GM21786 (cell line): Measurements from ENCODE around the gene RDH5.
A peak's percentile ranks its signal among the peaks of the same experiment; 100 is the strongest.

ENCODE experiments used
- ATAC-seq: cut with Tn5 transposase; IDR thresholded peaks from one replicate; pipeline ENCODE4 v1.9.1; 2021; ENCODE audit not compliant: unreplicated experiment

RDH5 gene

DNA sequence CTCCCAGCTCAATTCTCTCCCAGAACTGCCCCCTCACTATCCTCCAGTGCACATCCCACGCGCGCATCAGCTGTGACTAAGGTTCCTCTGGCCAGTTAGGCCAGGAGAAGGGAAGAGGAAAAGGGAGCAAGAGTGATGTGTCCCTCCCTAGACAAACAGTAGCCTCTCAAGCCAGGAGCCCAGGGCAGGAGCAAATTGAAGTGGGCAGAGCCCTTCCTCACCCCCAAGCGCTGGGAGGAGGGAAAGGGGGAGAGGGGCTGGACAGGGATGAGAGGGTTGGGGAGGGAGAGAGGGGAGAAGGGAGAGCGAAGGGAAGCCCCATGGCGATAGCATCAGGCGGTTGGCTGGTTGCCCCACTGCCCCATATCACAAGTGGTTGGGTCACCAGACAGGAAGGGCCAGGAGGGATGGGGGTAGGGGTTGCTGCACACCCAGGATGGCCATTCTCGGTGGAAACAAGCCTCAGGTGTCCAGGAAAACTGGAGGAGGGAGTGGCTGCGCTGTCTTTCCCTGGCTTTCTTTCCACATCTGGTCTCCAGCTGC, 7.5 kb downstream of the RDH5 start:
- ATAC-seq, result no peak

DNA sequence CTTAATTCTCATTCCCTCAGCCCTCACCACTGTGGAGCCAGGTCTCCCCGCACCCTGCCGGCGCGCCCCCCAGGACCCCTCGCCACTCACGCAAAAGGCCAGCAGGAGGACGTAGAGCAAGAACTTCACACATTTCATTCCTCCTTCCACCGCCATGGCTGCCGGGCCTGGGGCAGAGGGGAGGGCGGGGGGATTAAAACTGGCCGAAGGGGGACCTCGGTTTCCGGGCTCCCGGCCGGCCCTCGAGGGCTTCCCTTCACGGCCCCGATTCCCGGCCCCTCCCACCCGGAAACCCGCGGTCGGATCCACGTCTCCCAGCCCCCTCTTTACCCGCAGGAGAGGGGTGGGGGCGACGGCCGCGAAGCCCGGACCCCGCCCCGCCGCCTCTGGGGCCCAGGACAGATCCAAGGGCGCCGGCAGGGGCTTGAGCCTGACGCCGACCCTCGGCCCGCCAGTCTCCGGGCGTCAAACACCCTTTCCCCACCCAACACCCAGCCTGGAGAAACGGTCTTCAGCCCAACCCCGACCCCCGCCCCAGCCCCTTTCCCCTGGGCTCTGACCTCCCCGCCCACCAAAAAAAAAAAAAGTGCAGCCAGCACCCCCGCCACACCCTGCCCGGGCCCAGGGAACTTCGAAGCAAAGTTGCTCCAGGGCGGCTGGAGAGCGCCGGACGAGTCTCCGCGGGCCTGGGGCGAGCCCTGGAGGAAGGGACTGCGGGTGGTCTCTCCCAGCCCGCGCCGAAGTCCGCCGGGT, 8.2 kb downstream of the RDH5 start:
- peak; percentile 20 for ATAC-seq

DNA sequence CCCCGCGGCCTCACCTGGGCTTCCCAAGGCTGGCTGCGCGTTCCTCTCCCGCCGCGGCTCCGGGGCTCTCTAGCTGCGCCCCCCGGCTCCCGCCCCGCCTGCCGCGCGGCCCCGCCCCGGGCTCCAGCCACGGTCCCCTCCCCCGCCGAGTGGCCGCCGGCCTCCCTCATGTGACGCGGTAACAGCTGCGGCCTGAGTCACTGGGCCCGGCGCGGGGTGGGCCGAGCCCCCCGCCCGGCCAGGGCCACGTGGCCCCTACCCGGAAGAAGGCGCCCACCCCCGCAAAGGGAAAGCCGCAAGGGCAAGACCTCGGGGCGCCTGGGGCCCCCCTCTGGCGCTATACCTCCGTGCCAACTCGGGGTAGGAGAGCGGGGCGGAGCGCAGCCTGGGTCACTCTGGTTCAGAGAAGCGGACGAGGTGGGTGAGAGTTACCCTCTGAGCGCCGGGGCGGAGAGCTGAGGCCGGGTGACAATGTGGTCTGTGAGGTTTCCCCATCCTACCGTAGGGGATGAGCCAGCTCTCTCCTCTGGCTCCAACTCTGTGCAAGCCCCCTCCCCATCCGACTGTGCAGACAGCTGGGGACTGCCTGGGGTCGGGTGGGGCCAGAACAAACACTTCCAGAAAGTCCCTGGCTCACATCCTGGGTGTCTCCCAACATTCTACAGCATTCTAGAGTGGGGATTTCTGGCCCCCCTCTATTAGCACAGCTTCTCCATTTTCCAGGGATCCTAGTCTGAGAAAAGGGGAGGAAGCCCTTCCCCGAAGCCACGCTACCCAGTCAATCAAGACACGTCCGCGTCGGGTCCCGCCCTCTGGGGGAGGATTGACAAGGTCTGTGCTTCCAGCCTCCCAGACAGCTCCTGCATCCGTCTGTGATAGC, 9.0 kb downstream of the RDH5 start, which contains the start of gene CD63:
CD63 (minus strand) TSS at position 71 of the 880 bp plus-strand sequence. CDS start 668 bp downstream, outside the sequence.
- peak; percentile 59 for ATAC-seq

DNA sequence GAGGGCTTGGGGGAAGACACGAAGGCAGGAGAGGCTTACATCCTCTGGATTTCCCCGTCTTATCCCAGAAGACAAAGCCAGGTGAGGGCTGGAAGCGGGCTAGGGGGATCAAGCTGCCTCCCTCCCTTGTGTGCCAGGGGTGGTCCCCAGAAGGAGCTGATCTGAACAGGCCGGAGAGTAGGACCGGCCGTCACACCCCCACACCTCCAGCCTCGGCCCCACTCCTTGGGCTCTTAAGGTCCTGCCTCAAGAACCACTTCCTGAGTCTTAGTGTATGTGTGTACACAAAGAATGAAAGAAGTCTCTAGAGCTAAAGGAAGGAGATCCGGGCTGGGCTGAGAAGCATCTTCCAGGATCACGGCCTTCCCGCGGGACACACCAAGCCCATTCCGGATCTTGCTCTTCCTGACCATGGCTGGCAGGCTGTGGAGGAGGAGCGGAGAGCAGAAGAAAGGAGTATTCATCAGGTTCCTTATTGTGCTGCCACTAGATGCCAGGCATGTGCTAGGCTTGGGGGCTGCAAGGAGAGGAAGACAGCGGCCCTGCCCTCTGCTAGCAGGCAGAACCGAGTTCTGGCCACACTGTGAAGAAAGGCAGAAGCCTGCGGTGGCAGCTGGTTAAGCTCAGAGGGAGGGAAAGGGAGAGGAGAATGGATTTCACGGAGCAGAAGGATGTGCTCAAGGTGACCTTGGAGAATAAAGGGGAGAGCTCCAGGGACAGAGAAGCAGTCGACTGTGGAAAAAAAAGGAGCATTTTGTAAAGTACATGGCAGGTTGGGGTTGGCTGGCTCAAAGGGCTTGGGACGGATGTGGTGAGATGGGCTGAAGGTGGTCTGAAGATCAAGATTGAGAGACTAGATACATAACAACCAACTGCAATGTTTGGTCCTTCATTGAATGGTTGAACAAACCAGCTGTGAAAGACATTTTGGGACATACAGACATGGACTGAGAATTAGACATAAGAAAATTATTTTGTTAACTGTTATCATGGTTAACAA, 9.9 kb downstream of the RDH5 start:
- peak; percentile 39 for ATAC-seq

DNA sequence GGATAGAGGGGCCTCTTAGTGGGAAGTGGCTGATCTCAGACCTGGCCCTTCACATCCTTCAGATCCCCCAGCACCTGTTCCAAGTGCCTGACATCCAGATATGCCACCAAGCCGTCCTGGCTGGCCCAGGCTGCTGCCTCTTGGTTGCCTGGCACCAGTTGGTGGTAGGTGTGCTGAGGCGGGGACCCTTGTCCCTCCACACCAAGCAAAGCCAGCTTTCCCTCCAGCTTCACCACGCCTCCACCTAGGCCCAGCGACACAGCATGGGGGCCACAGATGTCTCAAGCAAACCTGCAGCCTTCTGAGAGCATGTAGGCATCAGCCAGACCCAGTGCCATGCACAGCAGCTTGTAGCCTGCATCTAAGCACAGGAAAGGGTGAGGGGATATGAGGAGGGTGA, 12.1 kb downstream of the RDH5 start:
- no peak for ATAC-seq

DNA sequence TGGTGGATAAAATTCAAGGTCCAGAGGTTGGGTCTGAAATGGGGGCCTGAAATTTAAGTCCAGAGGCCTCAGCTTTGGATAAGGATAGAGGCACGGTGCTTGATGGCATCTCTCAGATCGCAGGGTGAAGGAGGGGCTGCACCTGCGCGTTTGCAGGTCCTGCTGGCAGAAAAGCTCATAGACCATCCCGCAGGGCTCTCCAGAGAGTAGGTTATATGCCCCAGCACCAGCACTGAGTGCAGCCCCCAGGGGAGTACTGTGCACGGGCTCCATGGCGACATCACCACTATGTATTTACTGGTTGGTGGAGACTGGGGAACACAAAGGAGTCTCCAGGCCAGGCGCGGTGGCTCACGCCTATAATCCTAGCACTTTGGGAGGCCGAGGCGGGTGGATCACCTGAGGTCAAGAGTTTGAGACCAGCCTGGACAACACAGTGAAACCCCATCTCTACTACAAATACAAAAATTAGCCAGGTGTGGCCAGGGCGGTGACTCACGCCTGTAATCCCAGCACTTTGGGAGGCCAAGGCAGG, 12.9 kb downstream of the RDH5 start:
- no peak for ATAC-seq

DNA sequence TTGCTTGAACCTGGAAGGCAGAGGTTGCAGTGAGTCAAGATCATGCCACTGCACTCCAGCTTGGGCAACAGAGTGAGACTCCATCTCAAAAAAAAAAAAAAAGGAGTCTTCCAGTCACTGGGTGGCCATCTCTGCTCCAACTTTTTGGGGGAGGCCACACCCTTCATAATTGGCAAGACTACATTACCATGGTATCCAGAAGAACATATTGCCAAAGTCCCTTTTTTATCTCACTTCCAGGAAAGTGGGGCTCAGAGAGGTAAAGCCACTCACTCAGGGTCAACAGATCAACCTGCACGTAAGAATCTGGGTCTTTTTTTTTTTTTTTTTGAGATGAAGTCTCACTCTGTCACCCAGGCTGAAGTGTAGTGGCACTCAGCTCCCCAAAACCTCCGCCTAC, 13.7 kb downstream of the RDH5 start:
- no peak for ATAC-seq

DNA sequence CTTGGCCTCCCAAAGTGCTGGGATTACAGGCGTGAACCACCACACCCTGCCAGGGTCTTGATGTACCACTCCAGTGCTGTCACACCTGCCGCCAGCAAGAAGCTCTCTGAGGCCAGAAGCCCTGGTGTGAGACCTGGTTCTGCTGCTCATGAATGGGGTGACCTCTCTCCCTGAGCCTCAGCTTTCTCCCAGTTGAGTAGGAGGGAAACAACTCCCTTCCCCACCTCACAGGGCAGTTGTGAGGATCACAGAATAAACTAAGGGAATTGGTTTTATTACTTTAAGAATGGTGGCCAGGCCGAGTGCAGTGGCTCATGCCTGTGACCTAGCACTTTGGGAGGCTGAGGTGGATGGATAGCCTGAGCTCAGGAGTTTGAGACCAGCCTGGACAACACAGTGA, 14.4 kb downstream of the RDH5 start:
- ATAC-seq, result no peak

DNA sequence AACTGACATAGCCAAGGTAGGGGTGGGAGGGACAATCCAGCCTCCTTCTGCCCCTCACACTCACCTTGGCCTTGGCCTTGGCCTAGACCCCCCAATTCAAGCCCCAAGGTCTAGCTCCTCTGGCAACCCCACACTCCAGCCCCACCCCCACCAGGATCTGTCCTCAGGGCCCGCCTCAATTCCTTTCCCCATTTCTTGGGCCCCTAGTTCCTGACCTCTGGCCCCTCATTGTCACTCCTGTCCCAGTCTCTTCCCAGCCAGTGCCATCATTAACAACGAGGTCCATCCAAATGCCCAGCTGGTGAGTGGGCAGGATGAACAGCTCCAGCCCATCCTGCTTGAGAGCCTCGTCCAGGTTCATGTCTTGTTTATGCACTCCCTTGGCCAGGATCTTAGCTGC, 15.9 kb downstream of the RDH5 start:
- no peak for ATAC-seq

DNA sequence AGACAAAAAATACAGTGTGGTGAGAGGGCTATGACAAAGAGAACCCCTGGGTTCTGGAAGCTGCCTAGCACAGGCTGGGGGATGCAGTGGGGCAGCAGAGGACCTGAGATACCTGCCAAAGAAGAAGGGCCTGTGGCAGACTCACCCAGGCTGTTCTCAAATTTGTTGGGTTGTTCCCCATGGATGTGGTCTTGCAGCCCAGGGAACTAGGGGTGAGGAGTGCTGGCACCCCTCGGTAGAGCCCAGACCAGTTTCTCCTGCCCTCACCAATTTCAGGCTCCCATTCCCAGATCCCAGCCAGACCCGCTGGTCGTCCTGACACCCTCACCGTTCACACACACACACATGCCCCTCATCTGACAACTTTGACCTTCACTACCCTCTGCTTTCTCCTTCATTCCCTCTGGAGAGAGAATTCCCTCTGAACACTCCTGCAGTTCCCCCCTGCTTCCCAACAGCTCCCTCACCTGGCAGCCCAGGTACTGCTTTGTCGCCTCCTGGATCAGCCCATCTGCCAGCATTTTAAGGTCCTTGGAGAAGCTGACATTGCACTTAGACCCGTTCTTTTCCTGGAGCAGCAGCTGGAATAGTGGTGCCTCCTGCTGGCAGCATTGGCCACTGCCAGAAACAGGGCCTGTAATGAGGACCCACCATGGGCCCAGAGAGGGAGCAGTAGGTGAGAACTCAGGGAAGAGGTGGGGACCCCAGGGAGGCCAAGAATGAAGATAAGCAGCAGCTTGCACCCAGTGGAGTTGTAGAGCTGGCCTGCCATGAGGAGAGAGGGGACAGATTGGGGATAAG, 16.8 kb downstream of the RDH5 start:
- peak; percentile 36 for ATAC-seq

DNA sequence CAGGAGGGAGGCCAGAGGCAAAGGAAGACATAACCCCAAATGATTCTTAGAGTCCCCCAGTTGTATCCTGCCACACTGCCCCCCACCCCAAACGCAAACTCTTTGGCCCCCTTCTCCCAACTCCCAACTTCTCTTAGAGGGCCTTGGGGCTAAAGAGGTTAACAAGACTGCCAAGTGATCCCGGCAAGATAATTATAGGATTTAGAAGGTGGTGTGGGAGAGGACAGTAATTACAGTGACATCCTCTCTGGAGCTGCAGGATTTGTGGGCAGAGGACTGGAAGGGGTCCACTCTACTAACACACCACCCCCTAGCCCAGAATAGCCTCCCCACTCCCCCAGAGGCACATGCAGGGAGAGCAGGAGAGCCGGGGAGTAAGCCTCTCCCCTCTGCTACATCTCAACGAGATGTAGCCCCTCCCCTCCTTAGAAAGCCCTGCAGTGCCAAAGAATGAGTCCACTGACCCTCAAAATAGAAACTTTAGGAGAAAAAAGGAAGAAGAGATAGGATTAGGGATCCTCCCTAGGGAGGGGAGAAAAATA, 17.5 kb downstream of the RDH5 start:
- ATAC-seq, result peak; percentile 4

DNA sequence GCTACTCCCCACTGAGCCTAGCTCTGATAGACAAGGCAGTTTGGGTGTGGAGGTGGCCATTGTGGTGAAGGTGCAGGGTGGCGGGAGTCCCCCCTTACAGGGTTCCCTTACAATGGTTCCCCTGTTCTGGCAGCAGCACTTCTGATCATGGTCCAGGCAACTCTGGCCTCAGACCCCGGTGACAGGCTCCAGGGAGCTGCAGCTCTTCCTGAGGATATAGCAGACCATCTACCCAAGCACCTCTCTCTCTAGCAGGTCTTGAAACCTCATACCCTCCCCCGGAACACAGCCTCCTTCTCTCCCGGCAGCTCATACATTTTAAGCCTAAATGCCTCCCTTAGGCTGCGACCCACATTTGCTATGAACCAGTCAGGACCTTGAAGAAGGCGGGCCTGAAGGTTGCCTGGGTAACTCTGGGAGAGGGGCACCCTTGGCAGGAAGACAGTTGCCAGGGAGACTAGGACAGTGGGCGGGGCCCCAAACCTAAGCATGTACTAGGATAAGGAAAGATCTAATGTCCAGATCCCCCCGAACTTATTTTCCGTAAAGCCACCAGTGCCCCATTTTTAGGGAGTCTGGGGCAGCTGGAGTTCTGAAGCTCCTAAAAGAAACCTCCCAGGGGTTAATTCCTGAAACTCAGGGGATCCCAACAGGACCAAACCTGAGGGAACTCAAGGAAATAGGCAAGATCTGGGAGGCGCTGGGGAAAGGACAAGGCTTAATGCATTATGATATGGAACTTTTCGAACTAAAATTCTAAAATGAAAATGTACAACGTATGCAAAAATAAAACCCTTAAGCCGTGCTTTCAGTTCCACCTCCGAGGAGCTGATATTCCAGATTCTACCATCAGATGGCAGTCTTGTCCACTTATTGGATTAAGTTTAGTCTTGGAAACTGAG, 18.2 kb downstream of the RDH5 start:
- ATAC-seq, result peak; percentile 83

DNA sequence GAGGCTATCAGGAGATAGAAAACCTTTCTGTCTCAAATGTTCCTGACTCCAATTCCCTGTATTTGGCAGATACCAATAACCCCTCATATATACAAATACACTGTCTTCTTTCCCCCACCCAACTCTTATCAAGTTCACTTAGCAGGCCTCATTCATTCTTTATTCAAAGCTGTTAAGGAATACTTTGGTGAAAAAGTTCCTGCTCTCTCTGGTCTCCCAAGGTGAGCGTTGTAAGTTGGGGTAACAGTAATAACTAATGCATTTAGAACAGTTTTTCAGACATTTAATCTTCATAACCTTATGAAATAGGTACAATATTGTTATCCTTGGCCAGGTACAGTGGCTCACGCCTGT, 18.8 kb downstream of the RDH5 start:
- ATAC-seq, result no peak

DNA sequence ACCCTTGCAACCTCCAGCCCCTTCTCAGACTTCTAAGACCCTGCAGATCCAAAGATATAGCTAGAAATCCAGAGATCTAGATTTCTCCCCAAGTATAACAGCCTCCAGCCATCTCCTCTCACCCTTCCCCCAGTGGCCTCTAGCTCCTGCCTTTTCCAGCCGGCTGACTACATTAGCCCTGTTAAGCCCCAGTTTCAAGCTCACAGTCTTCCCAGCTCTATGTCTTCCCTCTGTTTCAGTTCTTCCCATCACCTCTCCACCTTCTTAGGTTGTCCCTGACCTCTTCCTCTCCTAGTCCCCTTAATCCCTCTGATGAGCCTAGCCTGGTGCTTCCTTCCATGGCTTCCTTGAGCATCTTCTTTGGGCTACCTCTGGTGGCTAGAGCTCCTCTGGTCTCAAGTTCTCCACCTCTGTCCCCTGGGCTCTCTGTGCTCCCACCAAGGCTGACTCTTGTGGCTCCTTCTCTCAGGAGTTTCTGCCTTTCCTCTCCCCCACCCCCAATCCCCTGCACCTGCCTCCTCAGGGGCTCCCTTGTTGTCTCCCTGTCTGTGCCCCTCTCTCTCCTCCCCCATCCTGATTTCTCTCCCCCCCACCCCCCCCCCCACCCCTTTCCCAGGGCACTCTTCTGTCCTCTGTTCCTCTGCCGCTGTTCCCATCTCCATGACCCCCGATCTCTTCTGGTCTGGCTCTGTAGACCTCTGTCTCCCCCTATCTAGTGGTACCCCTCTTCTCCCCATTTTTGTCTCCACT, 21.9 kb downstream of the RDH5 start:
- ATAC-seq, result no peak

DNA sequence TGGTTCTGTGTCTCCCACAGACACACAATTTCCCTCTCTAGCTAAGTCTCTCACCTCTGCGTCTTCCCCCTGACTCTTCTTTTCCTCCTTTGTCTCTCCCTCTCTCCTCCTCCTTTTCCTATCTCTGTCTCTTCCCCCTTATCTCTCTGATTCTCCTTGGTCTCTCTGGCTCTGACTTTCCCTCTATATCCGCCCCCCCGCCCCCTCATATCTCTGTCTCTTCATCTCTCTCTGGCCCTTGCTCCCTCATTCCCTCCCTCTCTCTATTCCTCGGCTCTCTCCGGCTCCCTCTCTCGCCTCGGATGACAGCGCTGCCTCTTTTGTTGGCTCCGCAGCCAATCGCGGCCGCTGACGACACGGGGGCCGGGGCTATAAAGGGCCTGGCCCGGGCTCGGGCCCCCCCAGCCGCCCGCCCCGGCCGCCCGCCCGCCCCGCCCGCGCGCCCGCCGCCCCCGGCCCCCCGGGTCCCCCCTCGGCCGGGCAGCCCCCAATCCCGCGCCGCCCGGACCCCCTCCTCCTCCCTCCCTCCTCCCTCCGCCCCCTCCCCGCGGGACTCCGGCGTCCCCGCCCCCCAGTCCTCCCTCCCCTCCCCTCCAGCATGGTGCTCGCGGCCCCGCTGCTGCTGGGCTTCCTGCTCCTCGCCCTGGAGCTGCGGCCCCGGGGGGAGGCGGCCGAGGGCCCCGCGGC, 22.7 kb downstream of the RDH5 start, which contains the start of gene GDF11:
GDF11 (plus strand) TSS at position 404 of the 687 bp plus-strand sequence; CDS start at position 599, 195 bp downstream.
- peak; percentile 31 for ATAC-seq

DNA sequence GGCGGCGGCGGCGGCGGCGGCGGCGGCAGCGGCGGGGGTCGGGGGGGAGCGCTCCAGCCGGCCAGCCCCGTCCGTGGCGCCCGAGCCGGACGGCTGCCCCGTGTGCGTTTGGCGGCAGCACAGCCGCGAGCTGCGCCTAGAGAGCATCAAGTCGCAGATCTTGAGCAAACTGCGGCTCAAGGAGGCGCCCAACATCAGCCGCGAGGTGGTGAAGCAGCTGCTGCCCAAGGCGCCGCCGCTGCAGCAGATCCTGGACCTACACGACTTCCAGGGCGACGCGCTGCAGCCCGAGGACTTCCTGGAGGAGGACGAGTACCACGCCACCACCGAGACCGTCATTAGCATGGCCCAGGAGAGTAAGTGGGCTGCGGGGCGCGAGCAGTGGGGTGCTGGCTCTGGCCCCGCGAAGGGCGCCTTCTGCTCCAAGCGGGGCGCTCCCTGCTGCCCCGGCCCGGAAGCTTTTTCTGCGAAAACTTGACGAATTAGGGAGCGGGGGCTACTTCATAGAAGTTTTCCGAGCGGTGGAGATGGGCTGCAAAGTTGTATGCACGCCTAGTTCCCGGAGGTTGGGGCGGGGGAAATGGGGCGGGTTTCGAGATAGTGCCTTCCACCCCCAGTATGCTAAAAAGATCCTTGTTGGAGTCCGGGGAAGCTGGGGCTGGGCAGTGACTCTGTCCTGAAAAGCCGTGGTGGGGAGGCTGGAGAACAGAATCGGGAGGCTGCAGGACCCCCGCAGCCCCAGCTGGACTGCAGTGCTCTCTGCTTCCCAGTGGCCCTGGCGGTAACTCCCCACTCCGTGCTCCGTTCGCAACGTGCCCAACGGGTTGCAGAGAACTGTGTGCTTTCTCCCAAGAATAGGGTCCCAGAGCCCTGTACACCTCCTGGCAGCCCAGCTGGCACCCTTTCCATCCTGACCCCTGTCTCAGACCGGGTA, 23.5 kb downstream of the RDH5 start:
- peak; percentile 41 for ATAC-seq
